K562 (cell line): ENCODE measurements around the gene GOT1. TPM values are rescaled to one million over a fixed set of nuclear protein-coding genes. Genes with fewer than 3 reads are reported as not detected.

ENCODE experiments used
- ATAC-seq: fragments of 200-7000 bp; cut with Tn5 transposase; 3 replicates; pipeline ENCODE4 v1.9.1; 2020; ENCODE audit warnings: moderate library complexity
- BruUV-seq: library from RNA; stranded (reverse); fragments of 400-500 nt; replicated peaks from 2 replicates; lab custom pipeline; 2021; lab: Mats Ljungman, UMichigan
- CTCF ChIA-PET: fragments of 300-600 bp; formaldehyde crosslinking; extraction: SDS; loops from one replicate; lab custom pipeline; 2021; ENCODE audit warnings: low intra/inter-chr PET ratio; lab: Yijun Ruan, JAX
- POLR2A ChIA-PET: fragments of 300-600, 350-650 bp; sonication (Branson Sonifier 250); formaldehyde crosslinking; extraction: SDS; loops from one replicate; lab custom pipeline; 2021; ENCODE audit warnings: antibody characterized with exemption, inconsistent platforms; lab: Yijun Ruan, JAX
- DNase-seq, 4 experiments: peaks; one replicate each; pipeline versions ENCODE4 v3.0.0 to v3.0.0-alpha.2; 2011 to 2018; ENCODE audit warnings: low spot score in 3 of 4, mixed read lengths in 3 of 4; ENCODE audit errors: extremely low read depth in 1 of 4
- FAIRE-seq: peaks from 2 replicates; lab custom pipeline; 2011; peaks lifted over from hg19 to GRCh38; lab: Jason Lieb, UNC
- H2AFZ ChIP-seq: 2 replicates; pipeline ENCODE4 v1.6.0; 2011; ENCODE audit warnings: low read depth, low read length, control low read depth, inconsistent platforms
- H3K27ac ChIP-seq: fragments of 200-600 bp; 3 replicates; pipeline ENCODE4 v1.8.0; 2011; ENCODE audit warnings: low read depth, mild to moderate bottlenecking, control low read depth, inconsistent platforms, low read length, moderate library complexity, mixed read lengths; ENCODE audit errors: extremely low read depth
- H3K27me3 ChIP-seq, 2 experiments: fragments of 300-600 bp in 1 of 2; 2 replicates in 1 of 2; 3 replicates in 1 of 2; pipeline versions ENCODE4 v1.6.0 to v1.8.0; 2011; ENCODE audit warnings: inconsistent platforms in 2 of 2, low read length in 2 of 2, mild to moderate bottlenecking in 1 of 2, mixed read lengths in 1 of 2, moderate library complexity in 1 of 2; ENCODE audit not compliant: control insufficient read depth in 2 of 2, insufficient read depth in 2 of 2
- H3K36me3 ChIP-seq: fragments of 300-600 bp; 3 replicates; pipeline ENCODE4 v1.8.0; 2011; ENCODE audit warnings: mild to moderate bottlenecking, low read length, inconsistent platforms; ENCODE audit not compliant: control insufficient read depth, insufficient read depth
- H3K4me1 ChIP-seq, 2 experiments: fragments of 200-600 bp in 1 of 2; replicated peaks in 1 of 2; 2 replicates in 1 of 2; 3 replicates in 1 of 2; pipeline versions ENCODE4 v1.5.1 to v1.8.0; 2011; ENCODE audit warnings: inconsistent platforms in 2 of 2, low read length in 2 of 2, mild to moderate bottlenecking in 1 of 2, mixed read lengths in 1 of 2, moderate library complexity in 1 of 2; ENCODE audit not compliant: control insufficient read depth in 2 of 2, insufficient read depth in 2 of 2
- H3K4me2 ChIP-seq: 2 replicates; pipeline ENCODE4 v1.6.1; 2011; ENCODE audit warnings: low read length, control low read depth, inconsistent platforms, mixed read lengths; ENCODE audit not compliant: insufficient read depth
- H3K4me3 ChIP-seq: fragments of 200-600 bp; sonication (generic), shearing (Covaris generic); 2 replicates; pipeline ENCODE4 v1.5.1; 2016; ENCODE audit warnings: control low read depth, inconsistent platforms
- H3K79me2 ChIP-seq: fragments of 200-600 bp; 3 replicates; pipeline ENCODE4 v1.8.0; 2011; ENCODE audit warnings: low read length, inconsistent platforms; ENCODE audit not compliant: control insufficient read depth, insufficient read depth
- H3K9ac ChIP-seq, 2 experiments: 2 replicates each; pipeline versions ENCODE4 v1.6.0 to v1.6.1; 2011; ENCODE audit warnings: low read depth in 2 of 2, low read length in 2 of 2, control low read depth in 1 of 2, inconsistent platforms in 1 of 2, mild to moderate bottlenecking in 1 of 2, mixed read lengths in 1 of 2; ENCODE audit not compliant: insufficient read depth in 1 of 2
- H3K9me1 ChIP-seq: one replicate; pipeline ENCODE4 v1.6.0; 2011; ENCODE audit warnings: inconsistent platforms, mild to moderate bottlenecking, low read length, moderate library complexity; ENCODE audit not compliant: control insufficient read depth, insufficient read depth
- H3K9me3 ChIP-seq: replicated peaks from 2 replicates; pipeline ENCODE4 v1.5.1; 2011; ENCODE audit warnings: low read depth, low read length, inconsistent platforms; ENCODE audit not compliant: control insufficient read depth, insufficient read depth
- H4K20me1 ChIP-seq: replicated peaks from 2 replicates; pipeline ENCODE4 v1.6.1; 2011; ENCODE audit warnings: low read length, inconsistent platforms, mixed read lengths; ENCODE audit not compliant: control insufficient read depth, insufficient read depth
- ADNP ChIP-seq: fragments of 200-800 bp; sonication (Bioruptor generic); IDR thresholded peaks from 2 replicates; pipeline ENCODE4 v1.6.1; 2016; ENCODE audit warnings: missing genetic modification characterization, missing compliant biosample characterization
- ARID2 ChIP-seq: fragments of 450-650 bp; IDR thresholded peaks from 2 replicates; pipeline ENCODE4 v1.6.1; 2017; ENCODE audit warnings: antibody characterized with exemption, mild to moderate bottlenecking
- CBFA2T2 ChIP-seq: fragments of 450-650 bp; conservative IDR thresholded peaks from 2 replicates; pipeline ENCODE4 v1.6.1; 2017; ENCODE audit warnings: mild to moderate bottlenecking
- CCNT2 ChIP-seq: IDR thresholded peaks from 2 replicates; pipeline ENCODE4 v1.6.1; 2011; ENCODE audit warnings: borderline replicate concordance, low read depth, mild to moderate bottlenecking, moderate library complexity, mixed read lengths, low read length; ENCODE audit not compliant: insufficient read length; ENCODE audit errors: extremely low read depth
- CREB1 ChIP-seq, 2 experiments: sonication (generic) in 1 of 2; formaldehyde crosslinking in 1 of 2; IDR thresholded peaks; 2 replicates each; pipeline versions ENCODE4 v1.6.1 to v1.8.0; 2012 to 2022; ENCODE audit warnings: inconsistent platforms in 1 of 2, mild to moderate bottlenecking in 1 of 2, missing genetic modification reagents in 1 of 2, moderate library complexity in 1 of 2
- ETV6 ChIP-seq, 3 experiments: fragments of 150-350 bp in 1 of 3; sonication (generic) in 1 of 3; formaldehyde crosslinking in 1 of 3; IDR thresholded peaks; 2 replicates each; pipeline versions ENCODE4 v1.6.1 to v1.8.0; 2014 to 2022; ENCODE audit warnings: borderline replicate concordance in 2 of 3, low read depth in 2 of 3, antibody characterized with exemption in 1 of 3, low read length in 1 of 3, mild to moderate bottlenecking in 1 of 3, missing genetic modification reagents in 1 of 3
- FOSL1 ChIP-seq: fragments of 200-800 bp; sonication (Bioruptor generic); conservative IDR thresholded peaks from 2 replicates; pipeline ENCODE4 v1.6.1; 2016; ENCODE audit warnings: missing genetic modification characterization, missing compliant biosample characterization
- KHSRP ChIP-seq: fragments of 450-650 bp; IDR thresholded peaks from 2 replicates; pipeline ENCODE4 v1.6.1; 2017
- PCBP1 ChIP-seq: fragments of 200-400 bp; formaldehyde crosslinking; IDR thresholded peaks from 2 replicates; pipeline ENCODE4 v1.6.1; 2018; ENCODE audit warnings: mild to moderate bottlenecking, low read depth, low read length; ENCODE audit not compliant: poor library complexity, severe bottlenecking
- SRSF1 ChIP-seq: fragments of 200-400 bp; formaldehyde crosslinking; IDR thresholded peaks from 2 replicates; pipeline ENCODE4 v1.6.1; 2017; ENCODE audit warnings: mild to moderate bottlenecking, low read depth, low read length, moderate library complexity
- ZNF12 ChIP-seq: sonication (generic); formaldehyde crosslinking; IDR thresholded peaks from 2 replicates; pipeline ENCODE4 v1.4.0; 2020; ENCODE audit warnings: mild to moderate bottlenecking, missing genetic modification reagents
- ZNF197 ChIP-seq: fragments of 200-800 bp; sonication (Bioruptor generic); IDR thresholded peaks from 2 replicates; pipeline ENCODE4 v1.6.1; 2016; ENCODE audit warnings: low read depth, missing genetic modification characterization, missing compliant biosample characterization
- ZNF224 ChIP-seq: sonication (generic); formaldehyde crosslinking; IDR thresholded peaks from 2 replicates; pipeline ENCODE4 v1.8.0; 2022; ENCODE audit warnings: mild to moderate bottlenecking, missing genetic modification reagents
- ZNF354B ChIP-seq: fragments of 250-450 bp; sonication (Bioruptor Pico); IDR thresholded peaks from 2 replicates; pipeline ENCODE4 v1.4.0; 2020
- ZNF57 ChIP-seq: fragments of 450-650 bp; formaldehyde crosslinking; IDR thresholded peaks from 2 replicates; pipeline ENCODE4 v1.4.0; 2020; ENCODE audit warnings: mild to moderate bottlenecking, moderate library complexity
- ZNF695 ChIP-seq: fragments of 450-650 bp; formaldehyde crosslinking; IDR thresholded peaks from 2 replicates; pipeline ENCODE4 v1.4.0; 2020; ENCODE audit warnings: mild to moderate bottlenecking, moderate library complexity
- ZSCAN32 ChIP-seq: fragments of 450-650 bp; formaldehyde crosslinking; IDR thresholded peaks from 2 replicates; pipeline ENCODE4 v1.4.0; 2020; ENCODE audit warnings: mild to moderate bottlenecking, moderate library complexity
- WGBS: fragments of 100-300 bp; shearing (Covaris generic); methylation state at CpG from one replicate; pipeline ENCODE4 v1.1.6; 2016; ENCODE audit warnings: low coverage, mixed read lengths; ENCODE audit not compliant: insufficient coverage; ENCODE audit errors: missing lambda C conversion rate; 5-methylcytosine and 5-hydroxymethylcytosine counted together
- in situ Hi-C: fragments of 300-500 bp; cut with MboI; formaldehyde crosslinking; loops from 4 replicates; pipeline ENCODE4 v1.15.0; 2018; ENCODE audit warnings: inconsistent platforms, mixed read lengths
- intact Hi-C: fragments of 100-400 bp; cut with micrococcal nuclease; formaldehyde crosslinking; loops from 2 replicates; pipeline ENCODE4 v1.14.2; 2022
- polyA plus RNA-seq, 8 experiments: library from polyadenylated mRNA; depleted of rRNA in 4 of 8; stranded (reverse) in 5 of 8; unstranded in 3 of 8; fragments of >200 nt; fragmentation: Nextera tagmentation in 2 of 8; fragmentation: Illumina TruSeq in 1 of 8; extraction: Ambion mirVana in 2 of 8; extraction: Trizol in 1 of 8; gene quantifications; 2 replicates each; pipeline versions ENCODE4 v1.2.1 to v1.2.3, GENCODE V29; 2011 to 2014; ENCODE audit warnings: inconsistent platforms in 1 of 8, missing spikeins in 1 of 8
- total RNA-seq, 7 experiments: library from RNA; depleted of rRNA in 6 of 7; stranded (reverse); fragments of >200 nt in 6 of 7; fragmentation: Illumina TruSeq in 2 of 7; extraction: Trizol in 2 of 7; gene quantifications; 2 replicates each; pipeline versions ENCODE4 v1.2.1 to v1.2.3, GENCODE V29; 2011 to 2021; ENCODE audit warnings: low replicate concordance in 1 of 7

Gene GOT1
- total and polyA plus RNA-seq, 9 of the 15 experiments (the other 6 are each of a cell fraction or from before 2014, with no cell fraction given), result 55.7 to 166 (median 75.4) TPM

- no peak overlapping the region for H3K9ac ChIP-seq
- no peaks in the 10 kb centered on the region for H3K36me3 ChIP-seq
- no peaks in the 10 kb centered on the region for H4K20me1 ChIP-seq
- ChIA-PET CTCF (no interaction called here), POLR2A (no interaction called here)
- H3K79me2 ChIP-seq, result no peaks in the 10 kb centered on the region
- no peaks in the 10 kb centered on the region for H3K9me1 ChIP-seq
- H3K27me3 ChIP-seq, result peaks cover 2 to 7% of the 10 kb centered on the region in 2 experiments; a peak in 3 of 5 replicates
- no peak overlapping the region for H2AFZ ChIP-seq
- in situ Hi-C loops (no loop called here), intact Hi-C loops (no loop called here)
- no peaks in the 10 kb centered on the region for H3K9me3 ChIP-seq
- no peaks in the 10 kb centered on the region for H3K4me1 ChIP-seq
- peak in 1 of 4 experiments; percentile 10 for DNase-seq
- no peak for ATAC-seq
- no peak overlapping the region for H3K27ac ChIP-seq
- WGBS, result 0% methylated on average over 5 of the region's 5 CpGs
- no TSS peak for BruUV-seq
- H3K4me3 ChIP-seq, result no peak overlapping the region
- no peak for TF ChIP-seq ZNF695 (CRISPR knock-in tag)
- TF ChIP-seq KHSRP, result no peak
- no peak for TF ChIP-seq ZSCAN32 (CRISPR knock-in tag)
- no peak for TF ChIP-seq SRSF1
- no peak for TF ChIP-seq ARID2
- no peak for TF ChIP-seq ZNF354B (CRISPR knock-in tag)
- no peak for TF ChIP-seq CCNT2
- no peak for TF ChIP-seq CBFA2T2
- TF ChIP-seq ZNF57 (CRISPR knock-in tag), result no peak
- no peak for TF ChIP-seq PCBP1
- no peak for TF ChIP-seq CREB1 (IDR thresholded peaks at IDR 0.05)
- no peak for TF ChIP-seq CREB1 (CRISPR knock-in tag; IDR thresholded peaks at IDR 0.05)
- TF ChIP-seq FOSL1 (tag), result no peak
- TF ChIP-seq ETV6 (IDR thresholded peaks at IDR 0.05; ENCODE audit: borderline replicate concordance in 1 of 2, low read depth in 2 of 2, low read length in 1 of 2), result no peak
- TF ChIP-seq ETV6 (CRISPR knock-in tag; IDR thresholded peaks at IDR 0.05; ENCODE audit: borderline replicate concordance), result no peak
- no peak for TF ChIP-seq ZNF197 (CRISPR knock-in tag)
- no peak for TF ChIP-seq ZNF12
- no peak for TF ChIP-seq ZNF224 (CRISPR knock-in tag)
- TF ChIP-seq ADNP (tag), result no peak
- no peak overlapping the region for H3K4me2 ChIP-seq
- no peak for FAIRE-seq
These were observed 39.9 kb upstream of the GOT1 start for GRCh38 chr10:99470327-99470726.
